ENCODE data around the gene DDX19B. TPM values are rescaled to one million over a fixed set of nuclear protein-coding genes. Genes with fewer than 3 reads are reported as not detected.
"Not testable (repeated sequence)": the region's sequence is repeated elsewhere in the genome, so short reads cannot be mapped to it uniquely, and the experiment has no call there.

The DDX19B gene
- total and polyA plus RNA-seq, 2 experiments from 2014 or later, result 31.8 to 33.0 TPM

- no peak overlapping the region for H2AFZ ChIP-seq
- H3K4me3 ChIP-seq, result no peak overlapping the region
- no peak for TF ChIP-seq EZH2phosphoT487 (IDR thresholded peaks at IDR 0.05; ENCODE audit: insufficient read depth, low read depth)
- TF ChIP-seq EZH2 (IDR thresholded peaks at IDR 0.05; ENCODE audit: insufficient read depth, poor library complexity, severe bottlenecking), result no peak
- no peaks in the 10 kb centered on the region for H3K27me3 ChIP-seq (replicated peaks; ENCODE audit: insufficient read depth)
- H3K4me1 ChIP-seq (ENCODE audit: insufficient read depth), result no peaks in the 10 kb centered on the region
- WGBS, 2 experiments (ENCODE audit: low coverage in 1 of 2, low lambda C conversion rate in 2 of 2, missing lambda C conversion rate in 2 of 2), result 94 to 97% methylated on average over 14 of the region's 14 CpGs
- H3F3A ChIP-seq (ENCODE audit: insufficient read depth), result peaks cover 56% of the 10 kb centered on the region
- no peaks in the 10 kb centered on the region for H3K9me3 ChIP-seq (ENCODE audit: low read depth)
- no peaks in the 10 kb centered on the region for H4K20me1 ChIP-seq (ENCODE audit: insufficient read depth)
- in situ Hi-C loops (cut with MboI), result no loop called here
- DNase-seq, result no peak
- H3K79me2 ChIP-seq (ENCODE audit: insufficient read depth), result peaks cover 50% of the 10 kb centered on the region
- H3K9ac ChIP-seq, result no peak overlapping the region
- H3K9me2 ChIP-seq (ENCODE audit: insufficient read depth), result no peaks in the 10 kb centered on the region
- H3K36me3 ChIP-seq (ENCODE audit: low read depth), result peaks cover 61% of the 10 kb centered on the region
- H3K27ac ChIP-seq, result no peak overlapping the region
- no peak overlapping the region for H3K4me2 ChIP-seq (ENCODE audit: unreplicated experiment)
These were observed 40.9 kb upstream of the DDX19B start for GRCh38 chr16:70258065-70258464.

- H3K4me2 ChIP-seq (ENCODE audit: unreplicated experiment), result no peak overlapping the region
- 89 to 94% methylated on average over 10 of the region's 10 CpGs for WGBS, 2 experiments (ENCODE audit: low coverage in 1 of 2, low lambda C conversion rate in 2 of 2, missing lambda C conversion rate in 2 of 2)
- in situ Hi-C loops (cut with MboI), result no loop called here
- H4K20me1 ChIP-seq (ENCODE audit: insufficient read depth), result no peaks in the 10 kb centered on the region
- H3K4me1 ChIP-seq (ENCODE audit: insufficient read depth), result no peaks in the 10 kb centered on the region
- no peak overlapping the region for H3K9ac ChIP-seq
- TF ChIP-seq EZH2phosphoT487 (IDR thresholded peaks at IDR 0.05; ENCODE audit: insufficient read depth, low read depth) (no peak), EZH2 (IDR thresholded peaks at IDR 0.05; ENCODE audit: insufficient read depth, poor library complexity, severe bottlenecking) (no peak)
- no peak overlapping the region for H3K27ac ChIP-seq
- no peak overlapping the region for H2AFZ ChIP-seq
- H3K9me2 ChIP-seq (ENCODE audit: insufficient read depth), result no peaks in the 10 kb centered on the region
- DNase-seq, result no peak
- H3K27me3 ChIP-seq (replicated peaks; ENCODE audit: insufficient read depth), result no peaks in the 10 kb centered on the region
- no peak overlapping the region for H3K4me3 ChIP-seq
- H3K36me3 ChIP-seq (ENCODE audit: low read depth), result peaks cover 70% of the 10 kb centered on the region
- peaks cover 47% of the 10 kb centered on the region for H3F3A ChIP-seq (ENCODE audit: insufficient read depth)
- H3K79me2 ChIP-seq (ENCODE audit: insufficient read depth), result peaks cover 56% of the 10 kb centered on the region
- H3K9me3 ChIP-seq (ENCODE audit: low read depth), result no peaks in the 10 kb centered on the region
These were observed 40.0 kb upstream of the DDX19B start for GRCh38 chr16:70258946-70259345.

GRCh38 chr16:70259903-70260302, 39.1 kb upstream of the DDX19B start:
- H3K4me2 ChIP-seq (ENCODE audit: unreplicated experiment); H3K4me3 ChIP-seq; H2AFZ ChIP-seq; H3K4me1 ChIP-seq (ENCODE audit: insufficient read depth); H3K9me2 ChIP-seq (ENCODE audit: insufficient read depth); H3K27me3 ChIP-seq (replicated peaks; ENCODE audit: insufficient read depth); H3K27ac ChIP-seq; H3K9me3 ChIP-seq (ENCODE audit: low read depth); H4K20me1 ChIP-seq (ENCODE audit: insufficient read depth); in situ Hi-C loops (cut with MboI); H3K9ac ChIP-seq; DNase-seq: not testable (repeated sequence)
- peaks cover 64% of the 10 kb centered on the region for H3K79me2 ChIP-seq (ENCODE audit: insufficient read depth)
- peaks cover 38% of the 10 kb centered on the region for H3F3A ChIP-seq (ENCODE audit: insufficient read depth)
- H3K36me3 ChIP-seq (ENCODE audit: low read depth), result peaks cover 73% of the 10 kb centered on the region
- 96% methylated on average over 4 to 6 of the region's 6 CpGs for WGBS, 2 experiments (ENCODE audit: low coverage in 1 of 2, low lambda C conversion rate in 2 of 2, missing lambda C conversion rate in 2 of 2)

- Histone ChIP-seq H3K27ac (no peak overlapping the region), H3K9ac (no peak overlapping the region), H3F3A (ENCODE audit: insufficient read depth) (no peaks in the 10 kb centered on the region), H2AFZ (no peak overlapping the region), H3K9me2 (ENCODE audit: insufficient read depth) (no peaks in the 10 kb centered on the region), H3K4me2 (ENCODE audit: unreplicated experiment) (no peak overlapping the region), H3K4me1 (ENCODE audit: insufficient read depth) (no peaks in the 10 kb centered on the region), H3K27me3 (replicated peaks; ENCODE audit: insufficient read depth) (no peaks in the 10 kb centered on the region), H3K36me3 (ENCODE audit: low read depth) (peaks cover 91% of the 10 kb centered on the region), H3K79me2 (ENCODE audit: insufficient read depth) (peaks cover 86% of the 10 kb centered on the region), H4K20me1 (ENCODE audit: insufficient read depth) (no peaks in the 10 kb centered on the region), H3K4me3 (no peak overlapping the region), H3K9me3 (ENCODE audit: low read depth) (no peaks in the 10 kb centered on the region)
- TF ChIP-seq EZH2 (IDR thresholded peaks at IDR 0.05; ENCODE audit: insufficient read depth, poor library complexity, severe bottlenecking), result no peak
- no peak for TF ChIP-seq EZH2phosphoT487 (IDR thresholded peaks at IDR 0.05; ENCODE audit: insufficient read depth, low read depth)
- WGBS, 2 experiments (ENCODE audit: low coverage in 1 of 2, low lambda C conversion rate in 2 of 2, missing lambda C conversion rate in 2 of 2), result 27 to 34% methylated on average over 6 of the region's 6 CpGs
- in situ Hi-C loops (cut with MboI), result no loop called here
- DNase-seq, result peak; percentile 66
These were observed 31.5 kb upstream of the DDX19B start for GRCh38 chr16:70267516-70267915.

GRCh38 chr16:70267922-70268321, 31.1 kb upstream of the DDX19B start:
- H3K4me2 ChIP-seq (ENCODE audit: unreplicated experiment); H3K27me3 ChIP-seq (replicated peaks; ENCODE audit: insufficient read depth); H2AFZ ChIP-seq; H3F3A ChIP-seq (ENCODE audit: insufficient read depth); DNase-seq; H3K9me2 ChIP-seq (ENCODE audit: insufficient read depth); H3K9me3 ChIP-seq (ENCODE audit: low read depth); H4K20me1 ChIP-seq (ENCODE audit: insufficient read depth); in situ Hi-C loops (cut with MboI); H3K27ac ChIP-seq; H3K4me3 ChIP-seq; H3K4me1 ChIP-seq (ENCODE audit: insufficient read depth); H3K9ac ChIP-seq: not testable (repeated sequence)
- Histone ChIP-seq H3K36me3 (ENCODE audit: low read depth) (peaks cover 93% of the 10 kb centered on the region), H3K79me2 (ENCODE audit: insufficient read depth) (peaks cover 88% of the 10 kb centered on the region)
- WGBS, 2 experiments (ENCODE audit: low coverage in 1 of 2, low lambda C conversion rate in 2 of 2, missing lambda C conversion rate in 2 of 2), result 83 to 86% methylated on average over 10 of the region's 10 CpGs
